Measurements from ENCODE around the gene SERP2. TPM values are rescaled to one million over a fixed set of nuclear protein-coding genes. Genes with fewer than 3 reads are reported as not detected.

SERP2 gene
- total and polyA plus RNA-seq, 2 donors (not counting 1 experiment from before 2014, with no cell fraction given), result 0.43 TPM; not detected in 1

DNA sequence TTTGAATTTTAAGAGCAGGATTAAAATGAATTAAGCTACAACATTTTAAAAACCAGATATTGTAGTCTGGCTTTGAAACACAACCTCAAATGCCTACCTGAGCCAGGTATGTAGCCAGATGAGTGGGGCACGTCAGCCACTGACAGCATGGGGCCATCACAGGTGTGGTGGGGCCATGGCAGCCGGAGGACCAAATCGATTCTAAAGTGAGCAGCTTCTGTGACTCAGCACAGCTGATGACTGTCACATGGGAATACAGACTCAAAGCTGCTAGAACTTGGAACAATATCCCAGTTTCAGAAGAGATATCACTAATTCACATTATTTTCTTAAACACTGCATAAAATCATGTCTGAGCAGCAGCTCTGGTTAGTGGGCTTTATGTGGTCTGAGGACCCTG lies 52.8 kb downstream of the SERP2 start:
- peaks cover 22% of the 10 kb centered on the region for H3K27me3 Mint-ChIP-seq
- ChIA-PET CTCF (no interaction called here), POLR2A (no interaction called here)
- no peaks in the 10 kb centered on the region for H3K4me1 ChIP-seq (ENCODE audit: control insufficient read depth in 2 of 2, insufficient read depth in 2 of 2, low read length in 2 of 2)
- no peaks in the 10 kb centered on the region for H4K20me1 ChIP-seq (ENCODE audit: control insufficient read depth, insufficient read depth, low read length, poor library complexity, severe bottlenecking)
- peaks cover 6% of the 10 kb centered on the region for H3K4me1 Mint-ChIP-seq
- no peak overlapping the region for H3K9ac ChIP-seq (ENCODE audit: low read length)
- no peak overlapping the region for H3K4me2 ChIP-seq (replicated peaks; ENCODE audit: low read depth, low read length, poor library complexity, severe bottlenecking)
- no peak overlapping the region for H2AFZ ChIP-seq (ENCODE audit: insufficient read depth, low read depth, low read length, poor library complexity, severe bottlenecking)
- WGBS (ENCODE audit: insufficient coverage), result 57% methylated on average over 3 of the region's 3 CpGs
- H3K79me2 ChIP-seq (ENCODE audit: control insufficient read depth, insufficient read depth, low read length), result no peaks in the 10 kb centered on the region
- peaks cover 0 to 3% (median 0%) of the 10 kb centered on the region in 4 experiments for H3K27me3 ChIP-seq (replicated peaks in 1 of 4; ENCODE audit: control extremely low read depth in 1 of 4, control insufficient read depth in 3 of 4, insufficient read depth in 4 of 4, low read length in 3 of 4)
- H3K27ac ChIP-seq (ENCODE audit: low read length in 2 of 2), result no peak overlapping the region
- no peaks in the 10 kb centered on the region for H3K36me3 ChIP-seq (replicated peaks in 1 of 2; ENCODE audit: control extremely low read depth in 1 of 2, control insufficient read depth in 1 of 2, extremely low read depth in 1 of 2, insufficient read depth in 2 of 2, low read length in 1 of 2)
- no peaks in the 10 kb centered on the region for H3K9me3 ChIP-seq (ENCODE audit: control extremely low read depth in 1 of 3, control insufficient read depth in 2 of 3, insufficient read depth in 1 of 3, low read length in 2 of 3)
- TF ChIP-seq, protein P1, sequence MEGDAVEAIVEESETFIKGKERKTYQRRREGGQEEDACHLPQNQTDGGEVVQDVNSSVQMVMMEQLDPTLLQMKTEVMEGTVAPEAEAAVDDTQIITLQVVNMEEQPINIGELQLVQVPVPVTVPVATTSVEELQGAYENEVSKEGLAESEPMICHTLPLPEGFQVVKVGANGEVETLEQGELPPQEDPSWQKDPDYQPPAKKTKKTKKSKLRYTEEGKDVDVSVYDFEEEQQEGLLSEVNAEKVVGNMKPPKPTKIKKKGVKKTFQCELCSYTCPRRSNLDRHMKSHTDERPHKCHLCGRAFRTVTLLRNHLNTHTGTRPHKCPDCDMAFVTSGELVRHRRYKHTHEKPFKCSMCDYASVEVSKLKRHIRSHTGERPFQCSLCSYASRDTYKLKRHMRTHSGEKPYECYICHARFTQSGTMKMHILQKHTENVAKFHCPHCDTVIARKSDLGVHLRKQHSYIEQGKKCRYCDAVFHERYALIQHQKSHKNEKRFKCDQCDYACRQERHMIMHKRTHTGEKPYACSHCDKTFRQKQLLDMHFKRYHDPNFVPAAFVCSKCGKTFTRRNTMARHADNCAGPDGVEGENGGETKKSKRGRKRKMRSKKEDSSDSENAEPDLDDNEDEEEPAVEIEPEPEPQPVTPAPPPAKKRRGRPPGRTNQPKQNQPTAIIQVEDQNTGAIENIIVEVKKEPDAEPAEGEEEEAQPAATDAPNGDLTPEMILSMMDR (IDR thresholded peaks at IDR 0.05), result no peak
- no peak for TF ChIP-seq EZH2 (IDR thresholded peaks at IDR 0.05; ENCODE audit: borderline replicate concordance, insufficient read depth, low read depth, low read length, poor library complexity, severe bottlenecking)
- ATAC-seq (ENCODE audit: low read depth), result no peak
- H3K9me3 Mint-ChIP-seq (ENCODE audit: insufficient read depth), result no peaks in the 10 kb centered on the region
- intact Hi-C loops (cut with micrococcal nuclease), result no loop called here
- H3K4me3 ChIP-seq (ENCODE audit: control extremely low read depth in 1 of 5, extremely low read depth in 1 of 5, insufficient read depth in 1 of 5, low read depth in 2 of 5, low read length in 4 of 5), result no peak overlapping the region
- H3K27ac Mint-ChIP-seq, result no peak overlapping the region
- no peak for DNase-seq
- H3K4me3 Mint-ChIP-seq, result no peak overlapping the region

DNA sequence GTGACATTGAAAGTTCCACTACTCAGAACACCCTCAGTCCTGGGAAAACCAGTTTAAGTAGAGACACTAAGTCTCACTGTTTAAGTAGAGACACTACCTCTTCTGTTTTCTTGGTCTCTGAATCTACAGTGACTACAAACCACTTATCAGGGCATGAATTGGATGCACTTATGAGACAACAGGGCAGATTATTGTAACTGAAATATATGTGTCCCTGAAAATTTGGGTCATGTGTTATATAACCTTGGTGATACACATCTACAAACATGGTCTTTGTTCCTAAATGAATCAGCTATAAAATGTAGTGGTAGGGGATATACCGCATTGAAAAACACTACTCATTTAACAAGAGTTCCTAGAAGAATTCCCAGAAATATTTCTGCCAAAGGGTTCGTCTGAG lies 55.7 kb downstream of the SERP2 start:
- Histone ChIP-seq H3K79me2 (ENCODE audit: control insufficient read depth, insufficient read depth, low read length) (no peaks in the 10 kb centered on the region), H3K36me3 (replicated peaks in 1 of 2; ENCODE audit: control extremely low read depth in 1 of 2, control insufficient read depth in 1 of 2, extremely low read depth in 1 of 2, insufficient read depth in 2 of 2, low read length in 1 of 2) (no peaks in the 10 kb centered on the region), H3K9ac (ENCODE audit: low read length) (no peak overlapping the region), H4K20me1 (ENCODE audit: control insufficient read depth, insufficient read depth, low read length, poor library complexity, severe bottlenecking) (no peaks in the 10 kb centered on the region), H3K27ac (ENCODE audit: low read length in 2 of 2) (no peak overlapping the region), H3K27me3 (replicated peaks in 1 of 4; ENCODE audit: control extremely low read depth in 1 of 4, control insufficient read depth in 3 of 4, insufficient read depth in 4 of 4, low read length in 3 of 4) (no peaks in the 10 kb centered on the region), H3K4me3 (ENCODE audit: control extremely low read depth in 1 of 5, extremely low read depth in 1 of 5, insufficient read depth in 1 of 5, low read depth in 2 of 5, low read length in 4 of 5) (no peak overlapping the region), H3K4me1 (ENCODE audit: control insufficient read depth in 2 of 2, insufficient read depth in 2 of 2, low read length in 2 of 2) (no peaks in the 10 kb centered on the region), H3K9me3 (ENCODE audit: control extremely low read depth in 1 of 3, control insufficient read depth in 2 of 3, insufficient read depth in 1 of 3, low read length in 2 of 3) (no peaks in the 10 kb centered on the region), H3K4me2 (replicated peaks; ENCODE audit: low read depth, low read length, poor library complexity, severe bottlenecking) (no peak overlapping the region), H2AFZ (ENCODE audit: insufficient read depth, low read depth, low read length, poor library complexity, severe bottlenecking) (no peak overlapping the region)
- ChIA-PET CTCF (interaction anchor here (0.9 to 2.0 kb wide), 4 partner anchors 8 to 524 kb away, joined by 3 to 7 read pairs (median 4); no protein-coding TSS in a partner anchor), POLR2A (no interaction called here)
- intact Hi-C loops (cut with micrococcal nuclease), result no loop called here
- Mint-ChIP-seq H3K27ac (no peak overlapping the region), H3K4me1 (peaks cover 7% of the 10 kb centered on the region), H3K4me3 (no peak overlapping the region), H3K9me3 (ENCODE audit: insufficient read depth) (no peaks in the 10 kb centered on the region), H3K27me3 (peaks cover 5% of the 10 kb centered on the region)
- TF ChIP-seq, protein P1 (IDR thresholded peaks at IDR 0.05), result no peak
- no peak for TF ChIP-seq EZH2 (IDR thresholded peaks at IDR 0.05; ENCODE audit: borderline replicate concordance, insufficient read depth, low read depth, low read length, poor library complexity, severe bottlenecking)
- no peak for ATAC-seq (ENCODE audit: low read depth)
- no peak for DNase-seq
- whole genome bisulfite sequencing (ENCODE audit: insufficient coverage), result no CpG with 5 or more reads among the region's 2 CpGs

All from B cell (primary cell).